Smooth muscle cell of the pulmonary artery (primary cell): ENCODE data around the gene CYP4B1. TPM values are rescaled to one million over a fixed set of nuclear protein-coding genes. Genes with fewer than 3 reads are reported as not detected.

Experiments used
- total RNA-seq: library from RNA; depleted of rRNA; stranded (reverse); fragments of >200 nt; gene quantifications from 2 replicates; pipeline ENCODE4 v1.2.3, GENCODE V29; 2014

Gene CYP4B1
- not detected in 2 replicates for total RNA-seq

DNA sequence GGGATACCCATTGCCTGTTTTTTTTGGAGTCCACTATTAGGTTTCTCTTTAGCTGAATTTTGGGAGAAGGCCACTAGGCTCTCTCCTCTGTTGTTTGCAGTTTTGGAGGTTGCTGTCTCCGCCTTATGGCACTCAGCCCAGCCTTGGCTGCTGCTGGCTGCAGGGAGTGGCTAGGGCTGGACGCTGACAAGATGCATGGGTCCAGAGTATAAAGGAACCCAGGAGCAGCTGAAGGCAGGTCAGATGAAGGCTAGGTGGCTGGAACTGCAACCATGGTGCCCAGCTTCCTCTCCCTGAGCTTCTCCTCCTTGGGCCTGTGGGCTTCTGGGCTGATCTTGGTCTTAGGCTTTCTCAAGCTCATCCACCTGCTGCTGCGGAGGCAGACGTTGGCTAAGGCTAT, at the start of gene CYP4B1:
Gene CYP4B1, plus strand, starts transcription at position 237 of the 400 bp plus-strand sequence. Its CDS starts 36 bp downstream, at position 273.

Other genes starting within 250 kb of the CYP4B1 start
- gene KNCN, start 247.4 kb upstream of the CYP4B1 start, total RNA-seq, result not detected in 2 replicates
- 18.1 and 20.0 TPM in 2 replicates for gene MKNK1, start 194.8 kb upstream of the CYP4B1 start, total RNA-seq
- gene MOB3C, start 182.2 kb upstream of the CYP4B1 start, total RNA-seq, result 12.7 and 13.2 TPM in 2 replicates
- gene ATPAF1, start 130.7 kb upstream of the CYP4B1 start, total RNA-seq, result 43.4 and 49.7 TPM in 2 replicates
- not detected in 2 replicates for gene TEX38, start 127.2 kb upstream of the CYP4B1 start, total RNA-seq
- gene EFCAB14, start 79.9 kb upstream of the CYP4B1 start, total RNA-seq, result 52.5 and 69.3 TPM in 2 replicates
- gene CYP4A11, start 142.4 kb downstream of the CYP4B1 start, total RNA-seq, result not detected in 2 replicates
- 1.2 and 2.9 TPM in 2 replicates for gene CYP4X1, start 224.6 kb downstream of the CYP4B1 start, total RNA-seq